Stimulated activated CD8-positive, alpha-beta memory T cell treated with anti-CD3 and anti-CD28 coated beads, Interleukin-15, amount 100 ng/mL, for 1 hour (primary cell): ENCODE data around the gene C22orf39.

Source experiments
- DNase-seq: peaks from one replicate; pipeline ENCODE4 v3.0.0-alpha.2; 2020; ENCODE audit warnings: low read depth

The C22orf39 gene

GRCh38 chr22:19400881-19401280, 46.6 kb downstream of the C22orf39 start:
- no peak for DNase-seq

GRCh38 chr22:19398652-19399051, 48.9 kb downstream of the C22orf39 start:
- DNase-seq, result no peak

GRCh38 chr22:19398206-19398605, 49.3 kb downstream of the C22orf39 start:
- no peak for DNase-seq

- DNase-seq, result no peak
These were observed 49.8 kb downstream of the C22orf39 start for GRCh38 chr22:19397734-19398104.

- no peak for DNase-seq
These were observed 50.4 kb downstream of the C22orf39 start for GRCh38 chr22:19396934-19397733.

GRCh38 chr22:19396561-19396933, 51.0 kb downstream of the C22orf39 start:
- no peak for DNase-seq

GRCh38 chr22:19395276-19395675, 52.2 kb downstream of the C22orf39 start:
- no peak for DNase-seq

- DNase-seq, result no peak
These were observed 53.0 kb downstream of the C22orf39 start for GRCh38 chr22:19394274-19395050.

- no peak for DNase-seq
These were observed 53.8 kb downstream of the C22orf39 start for GRCh38 chr22:19393704-19394103.
